Upper lobe of left lung (tissue), 6 donors: ENCODE measurements around the gene GNAS. TPM values are rescaled to one million over a fixed set of nuclear protein-coding genes. Genes with fewer than 3 reads are reported as not detected.
A peak's percentile ranks its signal among the peaks of the same experiment; 100 is the strongest.

Source experiments
- ATAC-seq, 2 donors: fragments of 200-7000 bp; cut with Tn5 transposase; one replicate each; pipeline ENCODE4 v1.9.1; 2022; ENCODE audit warnings: mild to moderate bottlenecking in 2 of 2, moderate library complexity in 2 of 2; ENCODE audit not compliant: low FRiP score in 2 of 2
- DNase-seq, 2 donors: peaks; one replicate each; pipeline ENCODE4 v3.0.0-alpha.2; 2019 to 2020
- H3K27ac ChIP-seq, 4 donors: fragments of 200-600 bp; sonication (generic); one replicate each; pipeline ENCODE4 v1.5.1; 2016 to 2019
- H3K27me3 ChIP-seq, 4 donors: fragments of 200-600 bp; sonication (generic); one replicate each; pipeline ENCODE4 v1.5.1; 2017 to 2019
- H3K36me3 ChIP-seq, 4 donors: fragments of 200-600 bp; sonication (generic); one replicate each; pipeline ENCODE4 v1.5.1; 2016 to 2019
- H3K4me1 ChIP-seq, 4 donors: fragments of 200-600 bp; sonication (generic); one replicate each; pipeline ENCODE4 v1.5.1; 2018 to 2019
- H3K4me3 ChIP-seq, 4 donors: fragments of 200-600 bp; sonication (generic); one replicate each; pipeline ENCODE4 v1.5.1; 2017 to 2019; ENCODE audit warnings: mild to moderate bottlenecking in 2 of 4, moderate library complexity in 1 of 4
- H3K9me3 ChIP-seq, 4 donors: fragments of 200-600 bp; sonication (generic); one replicate each; pipeline ENCODE4 v1.5.1; 2018 to 2019
- CTCF ChIP-seq, 6 experiments: fragments of 450-650 bp in 4 of 6; fragments of 200-600 bp in 2 of 6; sonication (generic) in 2 of 6; IDR thresholded peaks; one replicate each; pipeline ENCODE4 v1.5.1; 2016 to 2019; ENCODE audit warnings: antibody characterized with exemption in 6 of 6
- EP300 ChIP-seq, 4 donors: sonication (generic); formaldehyde crosslinking; IDR thresholded peaks; one replicate each; pipeline ENCODE4 v1.5.1; 2017; ENCODE audit warnings: antibody characterized with exemption in 4 of 4, control low read depth in 2 of 4
- POLR2A ChIP-seq, 4 donors: fragments of 450-650 bp; IDR thresholded peaks; one replicate each; pipeline ENCODE4 v1.5.1; 2016 to 2017; ENCODE audit warnings: antibody characterized with exemption in 4 of 4, mild to moderate bottlenecking in 2 of 4
- POLR2AphosphoS5 ChIP-seq, 2 donors: sonication (generic); formaldehyde crosslinking; IDR thresholded peaks; one replicate each; pipeline ENCODE4 v1.5.1; 2017; ENCODE audit warnings: antibody characterized with exemption in 2 of 2
- WGBS, 2 donors: methylation state at CpG; one replicate each; pipeline ENCODE4 v1.1.5; 2017 to 2018; 5-methylcytosine and 5-hydroxymethylcytosine counted together
- total RNA-seq, 6 donors: library from RNA; depleted of rRNA in 4 of 6; stranded (reverse); fragments of >200 nt in 4 of 6; gene quantifications; one replicate each; pipeline versions ENCODE4 v1.1.0 to v1.2.1, GENCODE V29; 2016 to 2021
- donor health status: DM: no; HTN: no; CAD: no; lungs with moderate emphysema.
- donor health status: DM: no; HTN: yes; CAD: no; lungs with severe emphysema.

Gene GNAS
- total RNA-seq, 6 donors from 2014 or later, result 520 to 910 (median 811) TPM

- no peak overlapping the region for H3K27ac ChIP-seq
- TF ChIP-seq EP300 (IDR thresholded peaks at IDR 0.05), result no peak
- no peak for TF ChIP-seq CTCF (IDR thresholded peaks at IDR 0.05)
- no peak for TF ChIP-seq POLR2A (IDR thresholded peaks at IDR 0.05)
- no peak for TF ChIP-seq POLR2AphosphoS5 (IDR thresholded peaks at IDR 0.05)
- 71 to 83% methylated on average over 4 to 7 of the region's 7 CpGs for WGBS, 2 donors
- no peaks in the 10 kb centered on the region for H3K27me3 ChIP-seq
- H3K36me3 ChIP-seq, result no peaks in the 10 kb centered on the region
- ATAC-seq (peak in 1 of 2 donors; percentile 49), DNase-seq (no peak)
- H3K4me1 ChIP-seq, result no peaks in the 10 kb centered on the region
- H3K4me3 ChIP-seq, result no peak overlapping the region
- H3K9me3 ChIP-seq, result no peaks in the 10 kb centered on the region
These were observed 75.1 kb downstream of the GNAS start for GRCh38 chr20:58927490-58928061.

GRCh38 chr20:58930496-58930895, 78.0 kb downstream of the GNAS start:
- DNase-seq (no peak), ATAC-seq (no peak)
- Histone ChIP-seq H3K4me1 (no peaks in the 10 kb centered on the region), H3K9me3 (no peaks in the 10 kb centered on the region), H3K36me3 (no peaks in the 10 kb centered on the region), H3K27ac (no peak overlapping the region), H3K4me3 (no peak overlapping the region), H3K27me3 (no peaks in the 10 kb centered on the region)
- TF ChIP-seq CTCF (IDR thresholded peaks at IDR 0.05) (no peak), EP300 (IDR thresholded peaks at IDR 0.05) (no peak), POLR2A (IDR thresholded peaks at IDR 0.05) (no peak), POLR2AphosphoS5 (IDR thresholded peaks at IDR 0.05) (no peak)
- 82 to 98% methylated on average over 3 of the region's 3 CpGs for WGBS, 2 donors

- 90 to 92% methylated on average over 5 of the region's 5 CpGs for WGBS, 2 donors
- DNase-seq (no peak), ATAC-seq (no peak)
- TF ChIP-seq POLR2A (IDR thresholded peaks at IDR 0.05), result no peak
- no peak for TF ChIP-seq POLR2AphosphoS5 (IDR thresholded peaks at IDR 0.05)
- TF ChIP-seq EP300 (IDR thresholded peaks at IDR 0.05), result no peak
- TF ChIP-seq CTCF (IDR thresholded peaks at IDR 0.05), result no peak
- no peak overlapping the region for H3K27ac ChIP-seq
- no peaks in the 10 kb centered on the region for H3K36me3 ChIP-seq
- H3K27me3 ChIP-seq, result no peaks in the 10 kb centered on the region
- H3K4me1 ChIP-seq, result no peaks in the 10 kb centered on the region
- no peak overlapping the region for H3K4me3 ChIP-seq
- H3K9me3 ChIP-seq, result no peaks in the 10 kb centered on the region
These were observed 79.7 kb downstream of the GNAS start for GRCh38 chr20:58932170-58932569.

DNA sequence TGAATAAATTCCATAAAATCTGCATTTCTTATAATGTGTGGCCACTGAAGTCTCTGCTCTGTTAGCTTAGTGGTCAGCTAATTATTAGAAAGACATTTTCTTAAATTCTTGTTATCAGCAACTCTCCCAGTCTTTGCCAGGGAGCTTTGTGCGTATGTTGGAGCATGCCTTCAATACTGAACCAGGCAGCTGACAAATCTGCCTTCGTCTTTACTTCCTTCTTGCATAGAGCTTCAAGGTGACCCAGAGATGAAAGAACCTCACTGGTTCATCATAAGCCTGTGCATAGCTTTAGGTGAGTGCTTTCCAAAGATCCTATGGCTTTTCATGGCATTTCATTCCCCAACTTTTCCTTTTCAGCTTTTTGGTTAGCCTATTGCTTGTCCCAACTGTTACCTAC, 85.6 kb downstream of the GNAS start:
- H3K4me1 ChIP-seq, result peaks cover 0 to 3% (median 0%) of the 10 kb centered on the region in 4 donors
- H3K9me3 ChIP-seq, result no peaks in the 10 kb centered on the region
- H3K4me3 ChIP-seq, result no peak overlapping the region
- 81 to 83% methylated on average over 2 of the region's 2 CpGs for WGBS, 2 donors
- no peak for ATAC-seq
- no peak for DNase-seq
- H3K36me3 ChIP-seq, result no peaks in the 10 kb centered on the region
- TF ChIP-seq EP300 (IDR thresholded peaks at IDR 0.05), result no peak
- no peak for TF ChIP-seq CTCF (IDR thresholded peaks at IDR 0.05)
- no peak for TF ChIP-seq POLR2A (IDR thresholded peaks at IDR 0.05)
- TF ChIP-seq POLR2AphosphoS5 (IDR thresholded peaks at IDR 0.05), result no peak
- no peak overlapping the region for H3K27ac ChIP-seq
- H3K27me3 ChIP-seq, result no peaks in the 10 kb centered on the region

GRCh38 chr20:58938541-58938940, 86.0 kb downstream of the GNAS start:
- H3K9me3 ChIP-seq, result no peaks in the 10 kb centered on the region

More at GRCh38 chr20:58938541-58938940, 86.0 kb downstream of the GNAS start:
- ATAC-seq (no peak), DNase-seq (no peak)
- 53 to 55% methylated on average over 1 of the region's 1 CpG for WGBS, 2 donors
- Histone ChIP-seq H3K4me1 (peaks cover 0 to 3% (median 0%) of the 10 kb centered on the region in 4 donors), H3K27ac (no peak overlapping the region), H3K27me3 (no peaks in the 10 kb centered on the region), H3K4me3 (no peak overlapping the region), H3K36me3 (no peaks in the 10 kb centered on the region)
- TF ChIP-seq CTCF (IDR thresholded peaks at IDR 0.05) (no peak), EP300 (IDR thresholded peaks at IDR 0.05) (no peak), POLR2A (IDR thresholded peaks at IDR 0.05) (no peak), POLR2AphosphoS5 (IDR thresholded peaks at IDR 0.05) (no peak)
